Peyer's patch (tissue), 4 donors: ENCODE results near the gene ZNF672.

Source experiments
- POLR2A ChIP-seq, 2 donors: fragments of 450-650 bp; IDR thresholded peaks; one replicate each; pipeline ENCODE4 v1.5.1; 2017; ENCODE audit warnings: antibody characterized with exemption in 2 of 2, mild to moderate bottlenecking in 2 of 2, moderate library complexity in 2 of 2
- TF ChIP-seq, protein P1 (sequence below), 6 experiments: fragments of 450-650 bp in 4 of 6; fragments of 200-600 bp in 2 of 6; sonication (generic) in 1 of 6; IDR thresholded peaks; one replicate each; pipeline ENCODE4 v1.5.1; 2017 to 2019; ENCODE audit warnings: antibody characterized with exemption in 6 of 6, mild to moderate bottlenecking in 3 of 6, moderate library complexity in 1 of 6

DNA sequence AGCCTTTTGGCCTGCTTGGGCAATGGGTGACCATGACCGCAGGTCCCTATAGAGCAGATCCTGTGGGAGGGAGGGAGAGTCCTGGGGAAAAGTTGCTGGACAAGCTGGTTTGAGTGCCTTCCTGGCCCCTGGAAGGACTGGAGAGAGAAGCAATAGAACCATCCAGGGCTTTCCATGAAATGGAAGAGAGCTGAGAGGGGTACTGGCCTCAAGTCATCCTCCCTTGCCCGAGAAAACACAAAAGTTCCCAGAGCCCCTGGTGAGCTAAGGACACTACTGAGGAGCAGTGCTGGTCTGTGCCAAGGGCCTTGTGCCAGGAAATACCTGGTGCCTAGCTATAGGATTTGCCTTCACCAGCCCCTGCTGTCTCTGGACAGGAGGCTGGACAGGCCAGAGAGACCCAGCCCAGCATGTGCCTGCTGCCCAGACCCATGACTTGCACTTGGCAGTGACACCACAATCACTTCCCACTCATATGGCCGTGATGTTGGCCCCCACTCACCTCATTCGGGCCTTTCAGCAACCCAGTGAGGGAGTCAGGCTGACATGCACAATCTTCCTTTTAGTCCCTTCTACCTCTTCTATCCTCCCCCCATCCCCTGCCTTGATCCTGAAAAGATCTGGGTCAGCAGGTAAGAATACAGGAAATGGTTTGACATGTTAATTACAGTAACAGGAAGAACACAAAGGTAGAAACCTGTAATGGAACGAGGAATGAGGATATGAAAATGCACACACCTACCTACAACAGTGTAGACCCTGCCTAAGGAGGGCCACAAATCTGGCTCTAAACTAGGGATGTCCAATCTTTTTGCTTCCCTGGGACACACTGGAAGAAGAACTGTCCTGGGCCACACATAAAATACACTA is 19.3 kb upstream of the ZNF672 start:
- TF ChIP-seq, protein P1, sequence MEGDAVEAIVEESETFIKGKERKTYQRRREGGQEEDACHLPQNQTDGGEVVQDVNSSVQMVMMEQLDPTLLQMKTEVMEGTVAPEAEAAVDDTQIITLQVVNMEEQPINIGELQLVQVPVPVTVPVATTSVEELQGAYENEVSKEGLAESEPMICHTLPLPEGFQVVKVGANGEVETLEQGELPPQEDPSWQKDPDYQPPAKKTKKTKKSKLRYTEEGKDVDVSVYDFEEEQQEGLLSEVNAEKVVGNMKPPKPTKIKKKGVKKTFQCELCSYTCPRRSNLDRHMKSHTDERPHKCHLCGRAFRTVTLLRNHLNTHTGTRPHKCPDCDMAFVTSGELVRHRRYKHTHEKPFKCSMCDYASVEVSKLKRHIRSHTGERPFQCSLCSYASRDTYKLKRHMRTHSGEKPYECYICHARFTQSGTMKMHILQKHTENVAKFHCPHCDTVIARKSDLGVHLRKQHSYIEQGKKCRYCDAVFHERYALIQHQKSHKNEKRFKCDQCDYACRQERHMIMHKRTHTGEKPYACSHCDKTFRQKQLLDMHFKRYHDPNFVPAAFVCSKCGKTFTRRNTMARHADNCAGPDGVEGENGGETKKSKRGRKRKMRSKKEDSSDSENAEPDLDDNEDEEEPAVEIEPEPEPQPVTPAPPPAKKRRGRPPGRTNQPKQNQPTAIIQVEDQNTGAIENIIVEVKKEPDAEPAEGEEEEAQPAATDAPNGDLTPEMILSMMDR (IDR thresholded peaks at IDR 0.05), result no peak
- no peak for TF ChIP-seq POLR2A (IDR thresholded peaks at IDR 0.05)
